ENCODE measurements around the gene PIK3C2G.
"Not testable (repeated sequence)": the region's sequence is repeated elsewhere in the genome, so short reads cannot be mapped to it uniquely, and the experiment has no call there.

Gene PIK3C2G

DNA sequence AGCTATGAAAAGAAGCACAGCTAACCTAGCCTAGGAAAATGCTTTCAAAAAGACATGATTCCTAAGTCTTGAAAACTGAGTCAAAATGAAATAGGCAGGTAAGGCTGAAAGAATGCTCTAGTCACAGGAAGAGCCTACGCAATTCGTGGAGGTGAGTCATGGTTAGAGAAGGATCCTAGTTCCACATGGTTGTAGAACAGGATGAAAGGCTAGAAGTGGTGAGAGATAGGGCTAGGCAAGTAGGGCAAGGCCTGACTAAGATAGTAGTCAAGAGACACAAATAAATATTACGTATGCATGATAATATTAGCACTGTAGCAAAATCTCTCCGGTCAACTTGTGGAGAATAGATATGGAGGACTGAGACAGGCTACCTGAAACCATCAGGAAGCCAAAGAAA lies 429.3 kb downstream of the PIK3C2G start:
- Histone ChIP-seq H3K4me3 (ENCODE audit: low read depth in 1 of 2, low read length in 2 of 2) (no peak overlapping the region), H3K4me1 (ENCODE audit: insufficient read depth, low read length) (no peaks in the 10 kb centered on the region), H3K27ac (ENCODE audit: low read depth, low read length) (no peak overlapping the region), H3K36me3 (ENCODE audit: insufficient read depth, low read length) (no peaks in the 10 kb centered on the region), H3K9me3 (ENCODE audit: low read length) (no peaks in the 10 kb centered on the region), H3K27me3 (ENCODE audit: control insufficient read depth in 1 of 2, insufficient read depth in 2 of 2, low read length in 2 of 2) (no peaks in the 10 kb centered on the region), H3K9ac (ENCODE audit: low read length) (no peak overlapping the region)

DNA sequence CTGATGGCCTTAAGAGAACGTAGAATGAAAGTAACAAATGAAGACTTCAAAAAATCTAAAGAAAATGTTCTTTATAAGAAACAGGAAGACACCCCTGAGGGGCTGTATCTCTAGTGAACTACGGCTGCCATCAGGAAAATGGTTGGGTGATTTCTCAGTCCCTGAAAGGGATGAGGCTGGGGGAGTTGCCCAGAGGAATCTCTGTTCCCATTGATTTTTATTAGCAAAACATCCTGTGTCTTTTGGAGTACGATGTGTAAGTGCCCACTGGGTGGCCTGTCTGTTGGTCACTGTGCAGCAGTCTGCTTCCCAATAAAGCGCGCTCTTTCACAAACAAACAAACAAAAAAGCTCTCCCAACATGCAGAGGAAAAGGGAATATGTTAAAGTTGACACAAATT lies 432.7 kb downstream of the PIK3C2G start:
- not testable (repeated sequence) for H3K4me3 ChIP-seq (ENCODE audit: low read depth in 1 of 2, low read length in 2 of 2); H3K9ac ChIP-seq (ENCODE audit: low read length); H3K36me3 ChIP-seq (ENCODE audit: insufficient read depth, low read length); H3K27me3 ChIP-seq (ENCODE audit: control insufficient read depth in 1 of 2, insufficient read depth in 2 of 2, low read length in 2 of 2); H3K4me1 ChIP-seq (ENCODE audit: insufficient read depth, low read length); H3K9me3 ChIP-seq (ENCODE audit: low read length); H3K27ac ChIP-seq (ENCODE audit: low read depth, low read length)

DNA sequence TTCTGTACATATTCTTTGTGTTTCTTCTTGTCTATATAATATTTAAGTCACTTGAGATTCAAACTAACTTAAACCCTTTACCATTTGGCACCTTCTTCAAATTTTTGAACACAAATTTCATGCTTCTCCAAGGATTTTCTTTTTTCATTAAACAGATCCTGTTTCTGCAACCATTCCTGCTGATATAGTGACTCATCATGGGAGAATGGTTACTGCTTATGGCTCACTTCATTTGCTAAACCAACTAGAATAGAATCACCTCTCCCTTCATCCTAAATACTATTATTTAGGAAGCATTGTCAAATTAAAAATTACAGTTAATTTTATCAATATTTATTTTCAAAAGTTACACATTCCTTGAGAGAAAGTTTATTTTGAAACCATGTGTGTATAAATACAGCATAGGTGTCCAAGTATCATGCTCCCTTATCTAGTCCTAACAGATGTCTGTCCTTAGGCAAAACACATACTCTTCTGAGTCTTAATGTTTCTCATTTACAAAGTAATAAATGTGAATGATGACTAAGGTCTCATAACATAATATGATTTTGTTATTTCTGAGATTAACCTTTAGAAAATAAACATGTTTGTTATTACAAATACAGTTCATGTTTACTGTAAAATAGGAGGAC lies 435.8 kb downstream of the PIK3C2G start:
- H3K4me1 ChIP-seq (ENCODE audit: insufficient read depth, low read length) = no peaks in the 10 kb centered on the region
- no peaks in the 10 kb centered on the region for H3K36me3 ChIP-seq (ENCODE audit: insufficient read depth, low read length)
- no peak overlapping the region for H3K4me3 ChIP-seq (ENCODE audit: low read depth in 1 of 2, low read length in 2 of 2)
- no peak overlapping the region for H3K9ac ChIP-seq (ENCODE audit: low read length)
- no peaks in the 10 kb centered on the region for H3K27me3 ChIP-seq (ENCODE audit: control insufficient read depth in 1 of 2, insufficient read depth in 2 of 2, low read length in 2 of 2)
- no peaks in the 10 kb centered on the region for H3K9me3 ChIP-seq (ENCODE audit: low read length)
- no peak overlapping the region for H3K27ac ChIP-seq (ENCODE audit: low read depth, low read length)

All from muscle layer of colon (tissue), 2 donors.